Activated CD8-positive, alpha-beta memory T cell treated with anti-CD3 and anti-CD28 coated beads, Interleukin-2, amount 10 ng/mL, durations not matched to agents 7 days and 5 days (primary cell): ENCODE measurements around the gene CAMKMT. TPM values are rescaled to one million over a fixed set of nuclear protein-coding genes. Genes with fewer than 3 reads are reported as not detected.

Source experiments
- ATAC-seq: fragments of 150-1000 bp; cut with Tn5 transposase; one replicate; pipeline ENCODE4 v1.10.0; 2021; ENCODE audit warnings: moderate library complexity
- CTCF ChIA-PET: fragments of 350-600 bp; sonication (Branson Sonifier 250); formaldehyde crosslinking; loops from one replicate; lab custom pipeline; 2021; ENCODE audit warnings: antibody characterized with exemption; lab: Charles Lee
- DNase-seq: peaks from one replicate; pipeline ENCODE4 v3.0.0-alpha.2; 2020
- H3K27ac Mint-ChIP-seq: one replicate; pipeline ENCODE4 v1.8.0; 2021; ENCODE audit warnings: mild to moderate bottlenecking, mixed read lengths
- H3K27me3 Mint-ChIP-seq: one replicate; pipeline ENCODE4 v1.8.0; 2021; ENCODE audit warnings: mixed read lengths
- H3K36me3 Mint-ChIP-seq: one replicate; pipeline ENCODE4 v1.8.0; 2021; ENCODE audit warnings: mild to moderate bottlenecking, mixed read lengths
- H3K4me1 Mint-ChIP-seq: one replicate; pipeline ENCODE4 v1.8.0; 2021; ENCODE audit warnings: mixed read lengths
- H3K4me3 Mint-ChIP-seq: one replicate; pipeline ENCODE4 v1.8.0; 2021; ENCODE audit warnings: mild to moderate bottlenecking, moderate library complexity, mixed read lengths
- H3K9me3 Mint-ChIP-seq: one replicate; pipeline ENCODE4 v1.8.0; 2022; ENCODE audit warnings: low read depth, mixed read lengths
- total RNA-seq, 2 experiments: library from RNA; stranded (reverse); gene quantifications; one replicate each; pipeline ENCODE4 v1.2.3, GENCODE V29; 2021

Gene CAMKMT
- total RNA-seq, 2 experiments from 2014 or later, result 12.8 to 13.3 TPM

- ATAC-seq (no peak), DNase-seq (no peak)
- Mint-ChIP-seq H3K27me3 (no peaks in the 10 kb centered on the region), H3K4me1 (no peaks in the 10 kb centered on the region), H3K27ac (no peak overlapping the region), H3K4me3 (no peak overlapping the region), H3K36me3 (peaks cover 8% of the 10 kb centered on the region), H3K9me3 (peaks cover 2% of the 10 kb centered on the region)
- CTCF ChIA-PET, result no interaction called here
Observed at GRCh38 chr2:44535376-44535775, 173.6 kb downstream of the CAMKMT start.

DNA sequence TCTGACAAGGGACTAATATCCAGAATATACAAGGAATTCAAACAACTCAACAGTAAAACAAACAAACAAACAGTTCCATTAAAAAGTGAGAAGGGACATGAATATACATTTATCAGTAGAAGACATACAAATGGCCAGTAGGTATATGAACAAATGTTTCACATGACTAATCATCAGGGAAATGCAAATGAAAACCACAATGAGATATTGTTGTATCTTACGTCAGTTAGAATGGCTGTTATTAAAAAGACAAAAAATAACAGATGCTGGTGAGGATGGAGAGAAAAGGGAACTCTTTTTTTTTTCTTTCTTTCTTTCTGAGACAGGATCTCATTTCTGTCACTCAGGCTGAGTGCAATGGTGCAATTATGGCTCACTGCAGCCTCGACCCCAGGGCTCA lies 175.5 kb downstream of the CAMKMT start:
- H3K4me1 Mint-ChIP-seq, result no peaks in the 10 kb centered on the region
- ATAC-seq, result no peak
- H3K36me3 Mint-ChIP-seq, result peaks cover 8% of the 10 kb centered on the region
- H3K27me3 Mint-ChIP-seq, result no peaks in the 10 kb centered on the region
- H3K9me3 Mint-ChIP-seq, result peaks cover 2% of the 10 kb centered on the region
- no peak overlapping the region for H3K4me3 Mint-ChIP-seq
- CTCF ChIA-PET, result no interaction called here
- no peak for DNase-seq
- no peak overlapping the region for H3K27ac Mint-ChIP-seq

- Mint-ChIP-seq H3K27ac (no peak overlapping the region), H3K27me3 (no peaks in the 10 kb centered on the region), H3K36me3 (no peaks in the 10 kb centered on the region), H3K4me1 (no peaks in the 10 kb centered on the region), H3K4me3 (no peak overlapping the region), H3K9me3 (no peaks in the 10 kb centered on the region)
- CTCF ChIA-PET, result interaction anchor here (3.1 kb wide), 1 partner anchor 63 kb away, joined by 10 read pairs; no protein-coding TSS in a partner anchor
- no peak for DNase-seq
- no peak for ATAC-seq
Observed at GRCh38 chr2:44542520-44542919, 180.8 kb downstream of the CAMKMT start.

- H3K4me1 Mint-ChIP-seq, result peaks cover 2% of the 10 kb centered on the region
- no peaks in the 10 kb centered on the region for H3K9me3 Mint-ChIP-seq
- no peak overlapping the region for H3K4me3 Mint-ChIP-seq
- no peaks in the 10 kb centered on the region for H3K36me3 Mint-ChIP-seq
- DNase-seq (no peak), ATAC-seq (no peak)
- H3K27me3 Mint-ChIP-seq, result no peaks in the 10 kb centered on the region
- no peak overlapping the region for H3K27ac Mint-ChIP-seq
- CTCF ChIA-PET, result interaction anchor here (3.1 kb wide), 1 partner anchor 65 kb away, joined by 10 read pairs; no protein-coding TSS in a partner anchor
Observed at GRCh38 chr2:44543773-44544725, 182.3 kb downstream of the CAMKMT start.

GRCh38 chr2:44545005-44545404 lies 183.3 kb downstream of the CAMKMT start:
- DNase-seq (no peak), ATAC-seq (no peak)
- H3K27ac Mint-ChIP-seq, result no peak overlapping the region
- H3K4me3 Mint-ChIP-seq, result no peak overlapping the region
- H3K9me3 Mint-ChIP-seq, result no peaks in the 10 kb centered on the region
- H3K36me3 Mint-ChIP-seq, result peaks cover 3% of the 10 kb centered on the region
- CTCF ChIA-PET, result interaction anchor here (3.1 kb wide), 1 partner anchor 66 kb away, joined by 10 read pairs; no protein-coding TSS in a partner anchor
- peaks cover 11% of the 10 kb centered on the region for H3K4me1 Mint-ChIP-seq
- H3K27me3 Mint-ChIP-seq, result no peaks in the 10 kb centered on the region

DNA sequence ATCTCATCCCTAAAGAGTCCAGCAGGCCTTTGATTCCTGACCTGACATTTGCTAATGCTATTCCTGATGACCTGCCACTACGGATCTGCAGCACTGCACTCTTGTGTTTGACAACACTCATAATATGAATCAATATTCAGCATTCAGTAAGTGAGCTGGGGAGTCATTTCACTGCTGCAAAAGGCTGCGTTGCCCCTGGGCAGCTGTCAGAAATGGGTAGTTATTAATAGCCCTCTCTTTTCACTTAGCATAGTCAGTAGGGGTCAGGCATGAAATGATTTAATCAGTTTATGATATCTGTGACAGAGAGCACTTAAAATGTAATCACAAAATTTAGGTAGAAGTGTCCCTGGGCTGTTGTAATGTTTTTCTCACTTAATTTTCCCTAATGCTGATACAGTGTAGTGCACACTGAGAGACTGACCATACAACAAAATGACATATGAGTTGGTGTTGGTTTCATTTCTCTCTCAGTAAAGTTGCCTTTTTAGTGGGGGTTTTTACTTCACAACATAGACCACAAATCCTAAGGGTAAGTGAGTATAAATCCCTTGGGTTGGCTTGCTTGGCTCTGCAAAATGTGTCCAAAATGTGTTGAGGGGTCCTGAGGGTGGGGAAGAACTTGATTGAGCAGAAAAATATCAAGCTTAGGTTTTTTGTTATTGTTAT lies 184.8 kb downstream of the CAMKMT start:
- H3K27ac Mint-ChIP-seq, result no peak overlapping the region
- peaks cover 5% of the 10 kb centered on the region for H3K36me3 Mint-ChIP-seq
- ATAC-seq (no peak), DNase-seq (no peak)
- CTCF ChIA-PET, result interaction anchor here (1.0 kb wide), 1 partner anchor 67 kb away, joined by 3 read pairs; no protein-coding TSS in a partner anchor
- H3K27me3 Mint-ChIP-seq, result no peaks in the 10 kb centered on the region
- no peaks in the 10 kb centered on the region for H3K9me3 Mint-ChIP-seq
- no peak overlapping the region for H3K4me3 Mint-ChIP-seq
- peaks cover 17% of the 10 kb centered on the region for H3K4me1 Mint-ChIP-seq

GRCh38 chr2:44547718-44548117 lies 186.0 kb downstream of the CAMKMT start:
- H3K27ac Mint-ChIP-seq, result no peak overlapping the region
- peaks cover 6% of the 10 kb centered on the region for H3K36me3 Mint-ChIP-seq
- CTCF ChIA-PET, result no interaction called here

DNA sequence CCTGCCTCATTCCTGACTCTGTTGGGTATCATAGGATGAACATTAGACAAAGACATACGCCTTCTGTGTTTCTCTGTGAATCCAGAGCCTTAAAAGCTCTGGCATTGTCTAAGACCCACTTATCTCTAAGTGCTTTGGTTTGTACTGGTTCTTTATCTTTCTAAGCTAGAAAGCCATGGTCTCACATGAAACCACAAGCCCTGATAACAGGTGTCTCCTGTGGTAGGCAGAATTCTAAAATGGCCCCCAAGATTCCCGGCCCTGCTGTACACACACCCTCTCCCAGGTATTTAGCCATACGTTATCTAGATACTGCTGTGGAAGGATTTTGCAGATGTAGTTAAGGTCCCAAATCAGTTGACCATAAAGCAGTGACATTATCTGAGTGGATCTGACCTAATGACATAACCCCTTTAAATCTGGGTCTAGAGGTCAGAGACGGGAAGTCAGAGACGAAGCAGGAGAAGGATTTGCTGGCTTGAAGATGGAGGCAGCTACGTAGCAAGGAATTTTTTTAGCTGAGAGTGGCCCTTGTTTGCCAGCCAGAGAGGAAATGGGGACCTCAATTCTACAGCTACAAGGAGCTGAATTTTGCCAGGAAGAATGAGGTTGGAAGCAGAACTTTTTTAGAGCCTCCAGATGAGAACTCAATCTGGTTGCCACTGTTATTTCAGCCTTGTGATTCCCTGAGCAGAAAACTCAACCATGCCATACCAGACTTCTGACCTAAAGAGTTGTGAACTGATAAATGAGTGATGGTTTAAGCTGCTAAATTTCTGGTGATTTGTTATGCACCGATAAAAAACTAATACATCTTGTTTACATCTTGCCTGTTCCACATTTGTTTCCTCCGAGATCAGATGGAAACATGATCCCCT lies 186.7 kb downstream of the CAMKMT start:
- no peak overlapping the region for H3K4me3 Mint-ChIP-seq
- H3K9me3 Mint-ChIP-seq, result no peaks in the 10 kb centered on the region
- peaks cover 17% of the 10 kb centered on the region for H3K4me1 Mint-ChIP-seq
- peaks cover 6% of the 10 kb centered on the region for H3K36me3 Mint-ChIP-seq
- no peak overlapping the region for H3K27ac Mint-ChIP-seq
- CTCF ChIA-PET, result no interaction called here
- ATAC-seq (no peak), DNase-seq (no peak)
- H3K27me3 Mint-ChIP-seq, result no peaks in the 10 kb centered on the region

More at GRCh38 chr2:44547718-44548117, 186.0 kb downstream of the CAMKMT start:
- no peak for ATAC-seq
- Mint-ChIP-seq H3K4me3 (no peak overlapping the region), H3K27me3 (no peaks in the 10 kb centered on the region), H3K9me3 (no peaks in the 10 kb centered on the region), H3K4me1 (peaks cover 17% of the 10 kb centered on the region)
- DNase-seq, result no peak

DNA sequence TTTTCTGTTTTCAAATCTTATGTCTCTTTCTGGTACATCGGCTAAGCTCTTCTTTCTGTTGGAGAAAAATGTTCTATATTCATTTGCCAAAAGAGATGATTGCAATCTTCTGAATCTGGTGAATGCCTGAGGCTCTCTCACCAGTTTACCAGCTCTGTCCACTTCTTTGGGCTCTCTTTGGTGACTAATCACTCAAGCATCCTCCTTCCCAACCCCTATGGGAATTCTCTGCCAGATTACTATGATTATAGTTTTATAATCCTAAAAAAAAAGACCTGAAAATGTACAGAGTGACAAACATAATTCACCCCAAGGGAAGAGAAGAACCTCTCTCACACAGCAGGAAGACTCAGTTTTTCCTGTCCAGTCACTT lies 187.3 kb downstream of the CAMKMT start:
- Mint-ChIP-seq H3K36me3 (peaks cover 6% of the 10 kb centered on the region), H3K4me1 (peaks cover 17% of the 10 kb centered on the region), H3K4me3 (no peak overlapping the region), H3K27ac (no peak overlapping the region), H3K9me3 (no peaks in the 10 kb centered on the region), H3K27me3 (no peaks in the 10 kb centered on the region)
- ATAC-seq (no peak), DNase-seq (no peak)
- CTCF ChIA-PET, result no interaction called here

DNA sequence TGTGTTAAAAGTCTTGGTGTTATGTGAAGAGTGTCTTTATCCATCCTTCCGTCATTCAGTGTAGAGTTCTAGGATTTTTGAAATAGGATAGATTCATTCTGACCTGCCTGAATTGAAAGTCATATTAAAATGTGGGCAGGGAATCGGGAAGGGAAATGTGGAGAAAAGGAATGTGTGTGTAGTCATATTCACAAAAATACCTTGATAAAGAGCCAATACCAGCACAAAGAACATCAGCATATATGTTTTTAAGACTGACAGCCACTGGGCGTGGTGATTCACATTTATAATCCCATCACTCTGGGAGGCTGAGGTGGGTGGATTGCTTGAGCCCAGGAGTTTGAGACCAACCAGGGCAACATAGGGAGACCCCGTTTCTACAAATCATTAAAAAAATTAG lies 188.1 kb downstream of the CAMKMT start:
- H3K4me3 Mint-ChIP-seq, result no peak overlapping the region
- CTCF ChIA-PET, result no interaction called here
- DNase-seq (no peak), ATAC-seq (no peak)
- no peaks in the 10 kb centered on the region for H3K9me3 Mint-ChIP-seq
- peaks cover 17% of the 10 kb centered on the region for H3K4me1 Mint-ChIP-seq
- no peak overlapping the region for H3K27ac Mint-ChIP-seq
- no peaks in the 10 kb centered on the region for H3K27me3 Mint-ChIP-seq
- peaks cover 6% of the 10 kb centered on the region for H3K36me3 Mint-ChIP-seq

DNA sequence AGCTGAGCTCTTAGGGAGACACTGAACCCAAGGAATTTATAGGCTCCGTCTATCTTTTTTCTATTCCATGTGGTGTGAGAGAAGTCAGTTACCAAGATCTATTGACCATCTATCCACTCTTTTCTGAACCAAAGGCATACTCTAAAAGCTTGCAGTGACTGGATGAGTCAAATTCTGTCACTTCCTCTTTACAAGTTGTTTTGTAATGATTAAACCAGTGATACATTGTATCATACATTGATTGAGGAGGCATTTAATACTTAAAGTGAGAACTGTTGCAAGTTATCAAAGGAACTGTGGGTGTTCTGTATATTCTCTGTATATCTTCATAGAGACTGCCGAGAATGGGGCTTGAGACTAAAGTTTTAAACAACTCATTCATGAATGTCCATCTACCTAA lies 188.8 kb downstream of the CAMKMT start:
- no peaks in the 10 kb centered on the region for H3K27me3 Mint-ChIP-seq
- ATAC-seq (no peak), DNase-seq (no peak)
- peaks cover 17% of the 10 kb centered on the region for H3K4me1 Mint-ChIP-seq
- H3K27ac Mint-ChIP-seq, result no peak overlapping the region
- CTCF ChIA-PET, result no interaction called here
- peaks cover 8% of the 10 kb centered on the region for H3K36me3 Mint-ChIP-seq
- H3K9me3 Mint-ChIP-seq, result no peaks in the 10 kb centered on the region
- H3K4me3 Mint-ChIP-seq, result no peak overlapping the region

DNA sequence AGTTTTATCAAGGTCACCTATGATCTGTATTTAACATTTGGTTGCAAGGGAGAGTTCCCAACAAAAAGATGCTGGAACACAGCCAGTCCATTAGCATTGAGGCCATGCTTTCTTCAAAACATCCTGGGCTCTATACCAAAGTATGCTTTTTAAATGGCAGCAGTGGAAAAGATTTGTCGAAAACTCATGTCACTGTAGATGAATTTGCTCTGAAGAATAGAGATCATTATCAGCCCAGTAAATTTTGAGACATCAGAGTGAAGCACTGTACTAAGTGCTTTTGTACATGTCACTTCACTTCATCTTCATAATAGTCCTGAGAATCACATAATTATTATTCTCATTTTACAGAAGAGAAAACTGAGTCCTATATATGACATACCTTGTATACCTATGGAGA lies 189.8 kb downstream of the CAMKMT start:
- H3K27ac Mint-ChIP-seq, result no peak overlapping the region
- DNase-seq (no peak), ATAC-seq (no peak)
- CTCF ChIA-PET, result no interaction called here
- H3K4me3 Mint-ChIP-seq, result no peak overlapping the region
- peaks cover 17% of the 10 kb centered on the region for H3K4me1 Mint-ChIP-seq
- no peaks in the 10 kb centered on the region for H3K9me3 Mint-ChIP-seq
- H3K27me3 Mint-ChIP-seq, result no peaks in the 10 kb centered on the region
- H3K36me3 Mint-ChIP-seq, result peaks cover 8% of the 10 kb centered on the region

GRCh38 chr2:44553456-44553855 lies 191.7 kb downstream of the CAMKMT start:
- Mint-ChIP-seq H3K27me3 (no peaks in the 10 kb centered on the region), H3K36me3 (peaks cover 8% of the 10 kb centered on the region), H3K27ac (no peak overlapping the region), H3K4me3 (no peak overlapping the region), H3K4me1 (peaks cover 17% of the 10 kb centered on the region), H3K9me3 (no peaks in the 10 kb centered on the region)
- no peak for ATAC-seq
- no peak for DNase-seq
- CTCF ChIA-PET, result no interaction called here
